GM21786 (cell line): Measurements from ENCODE around the gene MIEF2.

Experiments
- ATAC-seq: cut with Tn5 transposase; IDR thresholded peaks from one replicate; pipeline ENCODE4 v1.9.1; 2021; ENCODE audit not compliant: unreplicated experiment

MIEF2 gene

GRCh38 chr17:18234853-18235380 is 25.5 kb upstream of the MIEF2 start:
- no peak for ATAC-seq

GRCh38 chr17:18235743-18236256 is 24.7 kb upstream of the MIEF2 start:
- no peak for ATAC-seq

GRCh38 chr17:18236494-18236893 is 24.0 kb upstream of the MIEF2 start:
- no peak for ATAC-seq

GRCh38 chr17:18237461-18237860 is 23.0 kb upstream of the MIEF2 start:
- no peak for ATAC-seq

DNA sequence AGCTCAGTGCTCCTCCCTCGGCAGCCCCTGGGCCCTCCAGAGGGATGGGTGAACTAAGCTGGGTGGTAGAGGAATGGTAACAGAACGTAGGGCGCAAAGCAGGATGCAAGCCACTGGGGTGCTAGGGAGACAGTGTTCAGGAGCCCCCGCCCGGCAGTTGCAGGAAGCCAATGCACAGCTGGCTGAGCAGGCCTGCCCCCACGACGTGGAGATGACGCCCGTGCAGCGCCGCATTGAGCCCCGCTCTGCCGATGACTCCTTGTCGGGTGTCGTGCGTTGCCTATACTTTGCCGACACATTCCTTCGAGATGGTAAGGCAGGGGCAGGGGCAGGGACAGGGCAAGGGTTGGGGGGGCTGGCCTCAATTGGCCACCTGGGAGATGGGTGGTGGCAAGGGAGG is 22.2 kb upstream of the MIEF2 start:
- ATAC-seq, result no peak

GRCh38 chr17:18240449-18240848 is 20.0 kb upstream of the MIEF2 start:
- ATAC-seq, result no peak

- ATAC-seq, result no peak
Observed at GRCh38 chr17:18241229-18241871, 19.1 kb upstream of the MIEF2 start.

DNA sequence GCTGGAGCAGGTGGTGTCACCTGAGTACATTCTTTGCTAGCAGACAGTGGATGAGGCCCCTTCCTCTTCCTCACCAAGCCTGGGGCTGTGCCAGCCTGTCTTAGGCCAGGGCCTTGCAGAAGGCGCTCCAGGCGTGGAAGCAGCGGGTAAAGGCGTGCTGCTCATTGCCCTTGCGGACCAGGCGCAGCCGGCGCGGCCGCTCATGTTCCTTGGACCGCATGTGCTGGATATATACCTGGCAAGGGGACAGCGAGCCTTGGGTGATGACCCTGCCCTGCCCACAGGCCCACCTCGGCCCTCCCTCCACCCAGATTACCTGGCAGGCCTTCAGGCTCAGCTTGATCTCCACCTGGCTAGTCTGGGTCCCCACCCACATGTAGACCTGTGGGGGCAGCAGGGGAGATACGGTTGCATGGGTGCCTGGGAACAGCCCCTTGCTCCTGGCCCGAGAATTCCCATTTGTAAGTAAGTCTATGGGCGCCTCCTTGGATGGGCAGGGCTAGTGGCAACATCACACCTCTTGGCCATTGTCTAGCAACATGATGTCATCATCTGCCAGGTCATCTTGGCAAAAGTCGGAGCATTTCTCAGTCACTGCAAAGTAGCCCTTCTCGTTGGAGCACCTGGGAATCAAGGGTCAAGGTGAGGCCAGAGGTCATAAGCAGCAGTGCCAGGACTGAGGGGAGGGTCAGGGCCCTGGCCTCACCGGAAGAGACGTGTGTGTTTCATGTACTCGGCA is 15.3 kb upstream of the MIEF2 start:
- no peak for ATAC-seq

DNA sequence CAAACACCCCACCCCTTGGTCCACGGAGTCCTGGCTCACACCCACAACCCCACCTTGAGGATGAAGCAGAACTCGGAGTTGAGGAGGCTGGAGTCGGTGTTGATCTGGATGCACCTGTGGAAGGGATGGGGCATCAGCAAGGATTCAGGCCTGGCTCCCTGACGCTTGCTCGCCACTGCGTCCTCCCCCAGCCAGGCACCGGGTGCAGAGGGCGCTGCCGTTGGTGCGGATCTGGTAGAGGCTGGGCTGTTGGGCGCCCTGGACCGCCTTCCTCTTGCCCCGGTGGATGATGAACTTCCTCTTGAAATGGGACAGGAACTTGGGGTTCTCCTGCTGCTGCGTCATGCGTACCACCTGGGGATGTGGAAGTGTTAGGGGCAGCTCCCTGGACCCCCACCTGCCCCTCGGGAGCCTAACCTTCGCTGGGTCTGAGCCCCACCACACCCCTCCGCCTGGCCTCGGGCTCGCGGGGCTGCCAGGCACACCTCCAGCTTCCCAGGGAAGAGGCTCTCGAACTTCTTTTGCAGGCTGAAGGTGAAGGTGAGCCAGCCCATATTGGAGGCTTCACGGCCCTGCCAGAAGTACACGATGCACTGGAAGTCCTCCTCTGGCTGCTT is 14.2 kb upstream of the MIEF2 start:
- no peak for ATAC-seq

DNA sequence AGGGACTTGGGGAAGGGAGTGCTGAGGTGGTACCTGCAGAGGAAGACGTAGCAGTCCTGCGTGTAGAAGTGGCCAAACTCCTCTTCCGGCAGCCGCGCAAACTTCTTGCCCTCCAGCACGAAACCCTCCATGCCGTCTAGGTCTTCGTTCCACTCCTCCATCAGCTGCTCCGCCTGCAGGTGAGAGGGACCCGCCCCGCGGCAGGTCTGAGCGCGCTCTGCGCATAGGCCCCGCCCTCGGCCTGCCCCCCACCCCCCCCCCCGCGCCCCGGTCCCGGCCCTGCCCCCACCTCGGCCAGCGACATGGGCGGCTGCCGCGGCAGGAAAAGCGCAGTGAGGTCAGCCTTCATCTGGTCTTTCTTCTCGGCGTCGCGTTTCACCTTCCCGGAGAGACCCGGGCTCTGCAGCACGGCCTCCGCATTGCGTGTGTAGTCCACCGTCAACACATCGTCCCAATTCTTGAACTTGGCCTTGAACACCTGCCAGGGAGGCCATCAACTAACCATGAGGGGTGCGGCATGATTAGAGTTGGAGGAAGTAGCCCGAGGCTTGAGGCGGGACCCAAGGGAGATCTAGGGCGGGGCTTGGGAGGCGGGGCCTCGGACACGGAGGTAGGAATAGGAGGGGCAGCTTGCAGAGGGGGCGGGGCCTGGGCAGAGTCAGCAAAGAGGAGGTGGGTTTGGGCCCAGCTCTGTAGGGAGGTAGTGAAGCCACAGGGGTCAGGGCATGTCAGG is 13.4 kb upstream of the MIEF2 start:
- no peak for ATAC-seq

DNA sequence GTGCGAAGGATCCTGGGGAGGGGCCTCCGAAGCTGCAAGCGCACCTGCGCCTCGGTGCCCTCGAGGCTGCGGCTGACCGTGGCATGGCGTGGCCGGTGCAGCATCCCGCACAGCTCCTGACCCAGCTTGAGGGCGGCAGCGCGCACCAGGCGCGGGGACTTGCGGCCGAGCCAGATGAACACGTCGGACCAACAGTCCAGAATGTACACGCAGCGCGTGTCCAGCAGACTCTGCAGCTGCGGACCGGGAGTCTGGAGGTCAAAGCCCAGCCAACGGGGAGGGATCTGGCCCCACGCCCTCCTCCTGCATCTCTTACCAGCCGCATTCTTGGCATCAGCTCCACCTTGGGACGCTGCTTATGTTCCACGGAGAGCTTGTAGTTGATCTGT is 12.9 kb upstream of the MIEF2 start:
- ATAC-seq, result no peak

DNA sequence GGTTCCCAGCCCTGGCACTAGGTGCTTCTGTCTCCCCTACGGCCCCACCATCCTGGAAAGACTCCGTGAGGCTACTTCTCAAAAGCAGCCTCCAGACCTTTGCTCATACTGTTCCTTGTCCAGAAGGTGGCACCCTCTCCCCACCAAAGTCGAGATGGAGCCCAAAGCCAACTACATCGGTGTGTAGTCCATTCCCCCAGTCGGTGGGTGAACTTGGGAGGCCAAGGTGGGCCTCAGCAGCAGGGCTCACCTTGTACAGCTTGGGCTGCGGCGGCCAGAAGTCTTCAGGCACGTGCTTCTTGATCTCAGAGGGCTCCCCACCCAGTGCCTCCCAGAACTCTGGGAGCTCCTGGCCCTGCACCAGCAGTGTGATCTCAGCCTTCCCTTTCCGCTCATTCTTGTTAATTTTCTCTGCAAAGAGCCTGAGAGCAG is 12.1 kb upstream of the MIEF2 start:
- no peak for ATAC-seq

DNA sequence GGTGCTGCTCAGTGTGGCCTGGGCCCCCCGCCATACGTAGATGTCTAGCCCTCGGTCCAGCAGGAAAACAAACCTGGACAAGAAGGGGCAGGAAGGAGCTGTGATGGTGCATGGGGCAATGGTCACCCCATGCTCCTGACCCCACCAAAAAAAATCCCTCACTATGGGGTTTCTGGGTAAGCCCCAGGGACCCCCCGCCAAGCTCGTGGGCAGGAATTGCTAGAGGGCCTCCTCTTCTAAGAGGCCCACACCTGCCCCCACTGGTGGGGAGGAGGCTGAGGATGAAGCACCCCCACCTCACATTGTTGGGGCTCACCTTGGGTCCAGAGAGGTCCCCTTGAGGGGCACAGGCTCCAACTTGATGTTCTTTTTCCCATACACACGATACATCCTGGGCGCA is 11.7 kb upstream of the MIEF2 start:
- no peak for ATAC-seq

DNA sequence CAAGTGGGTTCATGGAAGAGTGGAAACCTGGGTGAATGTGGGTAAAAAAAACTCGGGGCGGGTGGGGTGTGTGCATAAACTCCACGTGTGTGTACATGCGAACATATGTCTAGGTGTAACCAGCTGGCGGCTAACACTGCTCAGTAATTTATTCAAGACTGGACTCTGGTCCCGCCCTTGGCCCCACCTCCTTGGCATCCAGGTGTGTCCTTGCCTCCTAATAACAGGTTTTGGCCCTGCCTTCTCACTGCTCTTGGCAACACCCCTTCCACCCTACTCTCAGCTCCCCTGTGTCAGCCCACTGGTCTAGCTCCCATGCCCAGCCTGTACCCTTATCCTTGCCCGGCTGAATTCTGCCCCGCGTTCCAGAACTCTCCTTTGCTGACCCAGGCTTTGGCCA is 10.2 kb upstream of the MIEF2 start:
- ATAC-seq, result no peak

DNA sequence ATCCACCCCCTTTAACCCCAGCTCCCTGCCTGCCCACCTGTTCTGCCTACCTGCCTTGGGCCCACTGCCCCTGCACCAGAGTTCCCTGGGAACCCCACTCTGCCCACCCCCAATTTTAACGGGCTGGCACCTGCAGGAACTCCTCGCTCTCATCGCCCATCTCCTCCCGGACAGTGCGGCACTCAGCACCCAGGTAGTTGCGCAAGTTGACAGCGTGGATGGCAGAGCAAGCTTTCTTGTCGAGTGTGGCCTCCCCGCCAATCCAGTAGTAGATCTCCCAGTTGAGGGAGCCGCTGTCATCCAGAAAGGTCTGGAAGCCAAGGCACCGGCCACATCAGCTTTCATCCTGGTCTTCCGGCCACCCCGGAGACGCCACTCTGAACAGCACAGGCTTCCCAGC is 9.8 kb upstream of the MIEF2 start:
- ATAC-seq, result no peak

GRCh38 chr17:18251204-18251603 is 9.3 kb upstream of the MIEF2 start:
- no peak for ATAC-seq

- ATAC-seq, result no peak
Observed at GRCh38 chr17:18252160-18252559, 8.3 kb upstream of the MIEF2 start.

DNA sequence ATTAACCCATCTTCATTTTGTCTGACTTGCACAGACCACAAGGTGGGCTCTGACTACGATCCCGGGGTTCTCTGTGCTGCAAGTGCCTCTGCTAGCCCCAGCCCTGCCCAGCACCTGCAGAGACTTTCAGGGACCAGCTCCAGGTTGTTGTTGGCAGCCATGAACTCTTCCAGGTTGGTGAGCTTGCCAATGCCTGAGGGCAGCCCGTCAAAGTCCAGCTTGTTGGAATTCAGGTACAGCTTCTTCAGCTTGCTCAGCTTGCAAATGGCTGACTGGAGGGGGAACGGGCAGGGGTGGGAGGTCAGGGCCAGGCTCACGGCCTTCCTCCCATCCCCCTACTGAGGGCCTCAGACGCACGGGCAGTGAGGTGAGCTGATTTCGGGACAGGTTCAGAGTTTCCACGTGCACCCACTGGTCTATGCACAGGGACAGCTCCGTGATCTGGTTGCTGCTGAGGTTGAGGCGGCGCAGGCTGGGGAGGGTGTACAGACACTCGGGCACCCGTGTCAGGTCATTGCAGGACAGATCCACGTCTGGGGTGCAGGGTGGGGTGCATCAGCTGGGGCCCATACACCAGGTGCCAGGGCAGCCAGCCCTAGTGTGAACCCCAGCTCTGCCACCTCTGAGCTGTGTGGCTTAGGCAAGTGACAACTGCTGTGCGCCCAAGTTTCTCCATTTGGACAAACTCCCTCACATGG is 7.1 kb upstream of the MIEF2 start:
- ATAC-seq, result no peak

- no peak for ATAC-seq
Observed at GRCh38 chr17:18253947-18254821, 6.3 kb upstream of the MIEF2 start.
